Measurements from ENCODE around the gene PRTFDC1.
"Not testable (repeated sequence)": the region's sequence is repeated elsewhere in the genome, so short reads cannot be mapped to it uniquely, and the experiment has no call there.

The PRTFDC1 gene

DNA sequence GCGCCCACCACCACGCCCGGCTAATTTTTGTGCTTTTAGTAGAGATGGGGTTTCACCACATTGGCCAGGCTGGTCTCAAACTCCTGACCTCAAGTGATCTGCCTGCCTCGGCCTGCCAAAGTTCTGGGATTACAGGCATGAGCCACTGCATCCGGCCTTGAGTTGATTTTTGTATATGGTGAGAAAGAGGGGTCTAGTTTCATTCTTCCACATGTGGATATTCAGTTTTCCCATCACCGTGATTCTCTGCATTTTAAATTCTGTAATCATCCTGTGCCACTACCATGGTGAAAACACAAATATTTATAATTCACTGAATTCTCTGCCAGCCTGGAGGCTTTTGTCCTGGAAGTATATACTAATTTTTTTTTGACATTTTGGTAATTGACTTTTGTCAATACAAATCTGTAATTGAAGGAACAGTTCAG is 5.2 kb upstream of the PRTFDC1 start:
- H3K36me3 Mint-ChIP-seq (ENCODE audit: low read depth); H3K4me1 Mint-ChIP-seq (ENCODE audit: low read depth); intact Hi-C loops (cut with micrococcal nuclease); H3K27ac Mint-ChIP-seq; H3K4me3 Mint-ChIP-seq; H3K9me3 Mint-ChIP-seq: not testable (repeated sequence)
- H3K27me3 Mint-ChIP-seq: peaks cover 15% of the 10 kb centered on the region

- intact Hi-C loops (cut with micrococcal nuclease): no loop called here
Observed at GRCh38 chr10:24953675-24954074, 1.3 kb upstream of the PRTFDC1 start.

DNA sequence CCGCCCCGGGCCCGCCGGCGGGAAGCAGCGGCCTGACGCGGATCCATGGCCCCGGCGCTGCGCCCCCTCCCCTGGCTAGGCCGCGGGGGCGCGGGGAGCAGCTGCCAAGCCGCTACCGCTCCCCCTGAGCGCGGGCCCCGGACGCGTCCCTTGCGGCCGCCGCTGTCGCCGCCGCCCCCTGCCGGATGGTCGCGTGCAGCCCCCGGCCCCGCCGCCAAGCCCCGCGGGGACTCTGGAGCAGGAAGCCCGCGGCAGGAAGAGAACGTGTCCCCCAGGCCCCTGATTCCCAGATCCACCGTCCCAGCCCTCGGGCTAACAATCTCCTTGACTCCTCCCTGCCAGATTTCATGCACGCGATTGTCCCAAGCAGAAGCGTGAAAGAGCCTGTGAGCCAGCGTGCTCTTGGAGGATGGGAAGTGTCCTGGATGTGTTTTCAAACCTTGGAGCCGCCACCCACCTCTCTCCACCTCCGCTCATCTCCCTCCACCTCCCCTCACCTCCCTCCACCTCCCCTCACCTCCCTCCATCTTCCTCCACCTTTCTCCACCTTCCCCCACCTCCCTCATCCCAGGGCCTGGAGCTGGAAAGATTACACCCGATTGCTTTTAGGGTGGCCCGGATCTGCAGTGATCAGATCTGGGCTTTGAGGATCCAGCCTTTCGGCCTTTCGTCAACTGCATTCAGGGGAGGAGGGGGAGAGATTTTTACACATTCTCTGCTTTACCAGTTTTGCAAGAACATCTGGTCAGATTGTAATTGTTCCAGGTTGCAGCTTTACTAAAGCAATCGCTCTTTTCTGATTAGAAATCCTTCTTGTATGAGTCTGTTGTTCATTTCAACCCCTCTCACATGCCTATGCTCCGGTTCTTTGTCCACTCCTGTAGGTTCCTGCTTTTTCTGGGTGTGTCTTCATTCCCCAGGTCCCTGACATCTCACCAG is 570 bp upstream of the PRTFDC1 start:
- peaks cover 35% of the 10 kb centered on the region for H3K27me3 Mint-ChIP-seq
- intact Hi-C loops (cut with micrococcal nuclease): no loop called here
- H3K27ac Mint-ChIP-seq: no peak overlapping the region
- H3K9me3 Mint-ChIP-seq: no peaks in the 10 kb centered on the region
- peaks cover 20% of the 10 kb centered on the region for H3K4me1 Mint-ChIP-seq (ENCODE audit: low read depth)
- no peaks in the 10 kb centered on the region for H3K36me3 Mint-ChIP-seq (ENCODE audit: low read depth)
- H3K4me3 Mint-ChIP-seq: peak overlapping the region; percentile 74

More at GRCh38 chr10:24953675-24954074, 1.3 kb upstream of the PRTFDC1 start:
- Mint-ChIP-seq H3K36me3 (ENCODE audit: low read depth) (no peaks in the 10 kb centered on the region), H3K27ac (no peak overlapping the region), H3K4me1 (ENCODE audit: low read depth) (peaks cover 20% of the 10 kb centered on the region), H3K9me3 (no peaks in the 10 kb centered on the region), H3K4me3 (no peak overlapping the region), H3K27me3 (peaks cover 35% of the 10 kb centered on the region)

- peaks cover 35% of the 10 kb centered on the region for H3K27me3 Mint-ChIP-seq
- peak overlapping the region; percentile 73 for H3K4me3 Mint-ChIP-seq
- H3K36me3 Mint-ChIP-seq (ENCODE audit: low read depth): no peaks in the 10 kb centered on the region
- H3K4me1 Mint-ChIP-seq (ENCODE audit: low read depth): peaks cover 20% of the 10 kb centered on the region
- H3K27ac Mint-ChIP-seq: peak overlapping the region; percentile 49
- H3K9me3 Mint-ChIP-seq: no peaks in the 10 kb centered on the region
- intact Hi-C loops (cut with micrococcal nuclease): no loop called here
Observed at GRCh38 chr10:24951201-24952142, 934 bp downstream of the PRTFDC1 start.

GRCh38 chr10:24950439-24950838 is 2.0 kb downstream of the PRTFDC1 start:
- H3K9me3 Mint-ChIP-seq: no peaks in the 10 kb centered on the region
- H3K4me1 Mint-ChIP-seq (ENCODE audit: low read depth): peaks cover 20% of the 10 kb centered on the region
- no peaks in the 10 kb centered on the region for H3K36me3 Mint-ChIP-seq (ENCODE audit: low read depth)
- no peak overlapping the region for H3K4me3 Mint-ChIP-seq
- peaks cover 35% of the 10 kb centered on the region for H3K27me3 Mint-ChIP-seq
- intact Hi-C loops (cut with micrococcal nuclease): no loop called here
- H3K27ac Mint-ChIP-seq: no peak overlapping the region

- Mint-ChIP-seq H3K27me3 (peaks cover 35% of the 10 kb centered on the region), H3K4me3 (no peak overlapping the region), H3K4me1 (ENCODE audit: low read depth) (peaks cover 24% of the 10 kb centered on the region), H3K27ac (no peak overlapping the region), H3K9me3 (no peaks in the 10 kb centered on the region), H3K36me3 (ENCODE audit: low read depth) (no peaks in the 10 kb centered on the region)
- intact Hi-C loops (cut with micrococcal nuclease): no loop called here
Observed at GRCh38 chr10:24949616-24950015, 2.8 kb downstream of the PRTFDC1 start.

GRCh38 chr10:24947304-24948097 is 4.9 kb downstream of the PRTFDC1 start:
- Mint-ChIP-seq H3K4me1 (ENCODE audit: low read depth) (peaks cover 16% of the 10 kb centered on the region), H3K27me3 (peaks cover 20% of the 10 kb centered on the region), H3K9me3 (no peaks in the 10 kb centered on the region), H3K36me3 (ENCODE audit: low read depth) (no peaks in the 10 kb centered on the region), H3K27ac (no peak overlapping the region), H3K4me3 (no peak overlapping the region)
- intact Hi-C loops (cut with micrococcal nuclease): no loop called here

DNA sequence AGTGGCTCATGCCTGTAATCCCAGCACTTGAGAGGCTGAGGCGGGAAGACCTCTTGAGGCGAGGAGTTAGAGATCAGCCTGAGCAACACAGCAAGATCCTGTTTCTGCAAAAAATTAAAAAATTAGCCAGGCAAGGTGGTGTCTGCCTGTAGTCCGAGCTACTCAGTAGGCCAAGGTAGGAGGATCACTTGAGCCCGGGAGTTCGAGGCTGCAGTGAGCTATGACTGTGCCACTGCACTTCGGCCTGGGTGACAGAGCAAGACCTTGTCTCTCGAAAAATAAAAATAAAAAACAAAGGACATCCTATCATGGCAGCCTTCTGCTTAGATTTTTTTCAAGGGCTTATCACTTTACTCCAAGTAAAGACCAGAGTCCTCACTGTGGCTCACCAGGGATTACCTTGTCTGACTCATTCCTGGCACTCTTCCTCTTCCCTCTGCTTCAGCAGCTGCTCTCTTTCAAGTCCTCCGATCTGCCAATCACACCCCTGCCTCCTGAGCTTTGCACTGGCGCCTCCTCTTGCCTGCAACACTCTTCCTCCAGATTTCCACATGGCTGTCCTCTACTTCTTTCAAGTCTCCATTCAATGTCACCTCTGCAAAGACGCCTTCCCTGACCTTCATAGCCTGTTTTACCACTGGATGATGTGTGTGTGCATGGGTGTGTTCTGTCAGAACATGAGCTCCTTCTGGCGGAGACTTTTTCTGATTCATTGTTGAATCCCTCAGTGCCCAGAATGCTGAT is 7.7 kb downstream of the PRTFDC1 start:
- intact Hi-C loops (cut with micrococcal nuclease): no loop called here
- Mint-ChIP-seq H3K9me3 (no peaks in the 10 kb centered on the region), H3K4me3 (no peak overlapping the region), H3K27me3 (no peaks in the 10 kb centered on the region), H3K36me3 (ENCODE audit: low read depth) (no peaks in the 10 kb centered on the region), H3K27ac (no peak overlapping the region), H3K4me1 (ENCODE audit: low read depth) (peaks cover 5% of the 10 kb centered on the region)

DNA sequence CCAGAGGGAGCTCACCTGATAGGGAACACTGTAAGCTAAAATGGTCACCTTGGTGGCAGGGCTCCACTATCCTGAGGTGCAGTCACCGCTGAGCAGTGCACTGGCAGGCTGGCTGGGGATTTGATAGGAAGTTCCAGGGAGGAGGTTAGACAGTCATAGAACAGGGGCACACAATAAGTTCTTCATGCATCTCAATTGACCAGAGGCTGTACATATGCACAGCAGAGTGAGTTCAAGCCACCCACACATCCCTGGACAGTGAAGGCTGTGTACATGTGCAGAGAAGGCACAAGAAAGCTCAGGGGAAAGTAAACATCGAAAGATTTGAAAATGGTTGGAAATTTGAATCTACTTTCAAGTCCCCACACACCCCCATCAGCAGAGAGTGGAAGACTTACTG is 13.9 kb downstream of the PRTFDC1 start:
- Mint-ChIP-seq H3K4me3 (no peak overlapping the region), H3K36me3 (ENCODE audit: low read depth) (no peaks in the 10 kb centered on the region), H3K4me1 (ENCODE audit: low read depth) (peaks cover 6% of the 10 kb centered on the region), H3K27ac (no peak overlapping the region), H3K9me3 (no peaks in the 10 kb centered on the region), H3K27me3 (no peaks in the 10 kb centered on the region)
- intact Hi-C loops (cut with micrococcal nuclease): no loop called here

DNA sequence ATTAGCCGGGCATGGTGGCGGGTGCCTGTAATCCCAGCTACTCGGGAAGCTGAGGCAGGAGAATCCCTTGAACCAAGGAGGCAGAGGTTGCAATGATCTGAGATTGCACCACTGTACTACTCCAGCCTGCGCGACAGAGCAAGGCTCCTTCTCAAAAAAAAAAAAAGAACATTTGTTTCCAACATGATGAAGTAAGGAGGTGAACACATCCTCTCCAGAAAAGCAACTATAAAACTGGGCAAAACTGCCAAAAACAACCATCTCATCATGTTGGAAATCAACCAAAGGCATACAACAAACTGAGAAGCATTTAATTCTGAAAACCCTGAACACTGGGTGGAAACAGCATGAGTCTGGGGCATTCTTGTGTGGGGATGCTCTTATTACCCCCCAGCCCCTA is 14.3 kb downstream of the PRTFDC1 start:
- intact Hi-C loops (cut with micrococcal nuclease): no loop called here
- H3K27ac Mint-ChIP-seq: no peak overlapping the region
- H3K36me3 Mint-ChIP-seq (ENCODE audit: low read depth): no peaks in the 10 kb centered on the region
- H3K4me3 Mint-ChIP-seq: no peak overlapping the region
- no peaks in the 10 kb centered on the region for H3K9me3 Mint-ChIP-seq
- H3K27me3 Mint-ChIP-seq: no peaks in the 10 kb centered on the region
- H3K4me1 Mint-ChIP-seq (ENCODE audit: low read depth): peaks cover 6% of the 10 kb centered on the region

- Mint-ChIP-seq H3K9me3 (no peaks in the 10 kb centered on the region), H3K36me3 (ENCODE audit: low read depth) (no peaks in the 10 kb centered on the region), H3K27ac (no peak overlapping the region), H3K4me3 (no peak overlapping the region), H3K27me3 (peaks cover 3% of the 10 kb centered on the region), H3K4me1 (ENCODE audit: low read depth) (peaks cover 6% of the 10 kb centered on the region)
- intact Hi-C loops (cut with micrococcal nuclease): no loop called here
Observed at GRCh38 chr10:24935504-24936292, 16.7 kb downstream of the PRTFDC1 start.

DNA sequence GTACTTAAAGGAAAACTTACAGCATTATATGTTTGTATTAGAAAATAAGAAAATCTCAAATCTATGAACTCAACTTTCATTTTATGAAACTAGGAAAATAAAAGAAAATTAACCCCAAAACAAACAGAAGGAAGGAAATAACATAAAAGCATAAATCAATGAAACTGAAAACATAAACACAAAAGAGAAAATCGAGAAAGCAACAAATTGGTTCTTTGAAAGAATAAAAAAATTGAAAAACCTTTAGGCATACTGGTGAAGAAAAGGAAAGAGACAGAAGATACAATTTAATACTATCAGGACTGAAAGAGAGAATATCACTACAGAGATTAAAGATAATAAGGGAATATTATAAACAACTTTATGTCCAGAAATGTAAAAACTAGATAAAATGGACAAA is 21.2 kb downstream of the PRTFDC1 start:
- H3K36me3 Mint-ChIP-seq (ENCODE audit: low read depth): no peaks in the 10 kb centered on the region
- H3K4me3 Mint-ChIP-seq: no peak overlapping the region

More for the DNA sequence above, 21.2 kb downstream of the PRTFDC1 start:
- H3K27me3 Mint-ChIP-seq: peaks cover 3% of the 10 kb centered on the region
- H3K9me3 Mint-ChIP-seq: no peaks in the 10 kb centered on the region
- peaks cover 6% of the 10 kb centered on the region for H3K4me1 Mint-ChIP-seq (ENCODE audit: low read depth)
- H3K27ac Mint-ChIP-seq: no peak overlapping the region
- intact Hi-C loops (cut with micrococcal nuclease): no loop called here
